Right renal cortex interstitium (tissue), 3 donors: Measurements from ENCODE around the gene CEP57. TPM values are rescaled to one million over a fixed set of nuclear protein-coding genes. Genes with fewer than 3 reads are reported as not detected.
A peak's percentile ranks its signal among the peaks of the same experiment; 100 is the strongest.

ENCODE experiments used
- DNase-seq, 3 donors: peaks; one replicate each; pipeline ENCODE4 v3.0.0-alpha.2; 2013; ENCODE audit warnings: low read depth in 3 of 3, low spot score in 2 of 3
- polyA plus RNA-seq, 3 donors: library from polyadenylated mRNA; unstranded; fragments of 120-200 nt; gene quantifications; one replicate each; pipeline ENCODE4 v1.2.1, GENCODE V29; 2013; ENCODE audit not compliant: insufficient read length in 3 of 3

The CEP57 gene
- 10 to 100 TPM; 78.6 to 88.6 (median 87.3) TPM for polyA plus RNA-seq

- peak; percentile 96 to 99 (median 98) for DNase-seq
Observed at GRCh38 chr11:95790123-95790932, at the start of gene CEP57. TSS of gene CEP57 (plus strand) at chr11:95790498. CDS start at chr11:95790699, 201 bp downstream.

DNA sequence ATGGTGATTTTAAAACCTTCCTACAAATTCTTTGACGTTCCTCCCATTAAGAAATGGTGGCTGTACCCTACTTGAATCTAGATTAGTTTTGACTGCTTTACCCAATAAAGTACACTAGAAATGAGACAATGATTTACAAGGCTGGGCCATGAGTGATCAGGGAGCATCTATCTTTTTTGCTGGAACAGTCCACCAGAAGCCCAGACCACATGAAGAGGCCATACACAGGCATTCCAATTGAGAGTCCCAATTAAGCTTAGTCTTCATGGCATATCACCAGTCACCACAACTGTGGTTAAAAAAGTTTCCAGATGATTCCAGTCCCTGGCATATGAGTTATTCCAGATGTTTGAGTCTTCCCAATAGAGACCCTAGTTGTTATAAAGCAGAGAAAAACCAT is 40.2 kb upstream of the CEP57 start:
- no peak for DNase-seq

DNA sequence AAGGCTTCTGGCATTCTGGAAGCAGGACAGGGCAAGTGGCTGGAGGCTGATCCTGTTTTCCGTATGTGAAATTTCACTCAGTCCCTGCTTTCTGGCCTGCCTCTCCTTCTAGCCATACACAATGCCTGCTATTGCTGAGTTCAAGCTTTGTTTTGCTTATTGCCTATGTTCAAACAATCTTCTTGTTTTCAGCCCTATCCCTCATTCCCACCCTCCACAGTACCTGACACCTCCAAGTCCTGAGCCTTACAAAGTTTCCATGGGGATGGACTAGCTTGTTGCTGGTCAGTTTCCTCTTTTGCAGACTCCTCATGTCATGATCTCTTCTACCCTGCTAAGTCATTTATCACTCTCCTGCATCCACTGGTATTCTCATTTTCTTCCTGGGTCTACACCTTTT is 38.8 kb upstream of the CEP57 start:
- no peak for DNase-seq

DNA sequence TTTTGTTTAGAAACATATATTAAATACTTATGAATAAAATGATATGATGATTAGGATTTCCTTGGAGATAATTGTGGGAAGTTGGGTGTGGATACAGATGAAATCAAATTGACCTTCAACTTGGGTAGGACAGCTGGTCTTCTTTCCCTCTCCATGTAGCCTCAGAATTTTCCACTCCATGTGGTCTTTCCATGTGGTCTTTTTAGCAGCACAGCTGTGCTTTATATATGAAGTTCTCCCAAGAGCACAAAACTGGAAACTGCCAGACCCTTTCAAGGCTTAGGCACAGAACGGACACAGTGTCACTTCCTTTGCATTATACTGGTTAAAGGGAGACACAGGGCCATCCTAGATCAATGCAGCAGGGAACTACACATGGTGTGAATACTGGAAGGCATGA is 29.4 kb upstream of the CEP57 start:
- no peak for DNase-seq

- DNase-seq = no peak
Observed at GRCh38 chr11:95762534-95762933, 27.8 kb upstream of the CEP57 start.

GRCh38 chr11:95764267-95764898 is 25.9 kb upstream of the CEP57 start:
- DNase-seq = peak in 2 of 3 donors; percentile 32 to 43

DNA sequence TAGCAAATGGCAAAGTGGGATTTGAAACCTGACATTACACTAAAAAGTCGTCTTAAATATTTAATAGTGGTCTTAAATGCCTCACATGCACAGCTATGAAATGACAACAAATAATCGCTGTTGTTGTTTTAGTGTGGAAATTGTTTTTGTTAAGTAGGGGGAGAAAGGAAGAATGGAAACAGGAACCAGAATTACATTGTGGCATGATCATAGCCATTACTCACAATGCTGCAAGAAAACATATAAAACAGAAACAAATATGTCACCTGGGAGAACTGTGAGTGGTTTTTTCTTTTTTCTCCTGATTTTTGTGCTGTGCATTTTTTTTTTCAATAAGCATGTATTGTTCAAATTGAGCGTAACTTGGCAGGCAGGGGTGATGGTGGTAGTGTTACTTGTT is 23.6 kb upstream of the CEP57 start:
- DNase-seq = no peak

DNA sequence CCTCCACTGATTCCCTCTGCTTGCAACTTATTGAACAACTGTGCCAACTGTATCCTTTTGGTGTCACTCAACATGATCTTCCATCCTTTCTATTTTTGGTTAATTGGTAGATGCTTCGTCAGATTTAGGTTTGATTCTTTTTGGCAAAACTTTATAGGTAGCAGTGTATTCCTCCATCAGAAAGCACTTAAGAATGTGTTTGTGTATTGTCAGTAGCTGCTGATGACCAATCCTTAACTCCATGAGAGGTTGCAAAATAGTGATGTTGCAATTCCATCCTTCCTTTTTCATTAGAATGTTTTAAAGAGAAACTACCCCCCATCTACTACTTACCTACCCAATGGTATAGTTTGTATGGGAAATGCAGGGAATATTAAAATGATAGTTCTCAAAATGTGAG is 22.8 kb upstream of the CEP57 start:
- no peak for DNase-seq

DNA sequence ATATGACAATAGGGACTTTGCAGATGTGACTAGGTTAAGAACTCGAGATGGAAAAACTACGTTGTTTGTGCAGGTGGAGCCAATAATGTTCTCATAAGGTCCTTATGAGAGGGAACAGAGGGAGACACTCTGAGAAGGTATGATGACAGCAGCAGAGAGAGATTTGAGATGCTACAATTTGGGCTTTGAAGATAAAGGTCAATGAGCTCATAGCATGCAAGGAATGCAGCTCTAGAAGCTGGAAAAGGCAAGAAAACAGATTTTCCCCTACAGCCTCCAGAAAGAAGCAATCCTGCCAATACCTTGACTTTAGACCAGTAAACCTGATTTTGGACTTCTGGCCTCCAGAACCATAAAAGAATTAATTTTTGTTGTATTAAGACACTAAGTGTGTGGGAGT is 21.8 kb upstream of the CEP57 start:
- no peak for DNase-seq

GRCh38 chr11:95776859-95777258 is 13.4 kb upstream of the CEP57 start:
- no peak for DNase-seq

DNA sequence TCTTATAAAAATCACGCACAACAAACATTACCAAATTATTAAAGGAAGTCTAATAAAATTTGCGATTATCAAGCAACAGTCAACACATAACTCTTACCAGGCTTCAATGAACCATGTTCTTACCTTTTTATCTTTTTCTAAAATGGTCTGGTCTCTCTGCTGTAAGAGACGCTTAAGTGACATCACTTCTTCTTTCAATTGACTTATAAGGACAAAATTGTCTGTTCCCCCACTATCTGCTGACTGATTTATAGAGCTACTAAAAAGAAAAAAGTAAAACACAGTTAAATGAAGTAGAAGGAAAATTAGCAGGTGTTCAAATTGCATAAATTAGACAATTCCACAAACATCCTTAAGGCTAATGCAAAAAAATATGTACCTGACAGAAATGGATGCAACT is 11.6 kb upstream of the CEP57 start:
- DNase-seq = no peak

DNA sequence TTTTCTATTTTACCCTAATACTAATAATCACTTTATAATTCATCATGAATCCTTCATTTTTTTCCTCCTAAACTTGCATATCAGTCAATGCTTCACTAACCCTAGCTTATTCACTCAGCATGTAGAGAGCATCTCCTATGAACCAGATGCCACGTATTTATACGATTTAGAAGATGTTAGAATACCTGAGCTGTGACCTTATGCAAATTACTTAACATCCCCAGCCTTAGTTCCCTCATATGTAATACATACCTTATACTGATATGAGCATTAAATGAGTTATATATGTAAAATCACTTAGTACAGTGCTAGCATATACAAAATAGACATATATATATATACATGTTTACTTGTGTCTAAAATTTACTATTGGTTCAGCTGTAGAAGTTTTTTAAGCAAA is 9.8 kb upstream of the CEP57 start:
- DNase-seq = no peak

GRCh38 chr11:95788921-95789505 is 1.3 kb upstream of the CEP57 start:
- peak in 1 of 3 donors; percentile 36 for DNase-seq

DNA sequence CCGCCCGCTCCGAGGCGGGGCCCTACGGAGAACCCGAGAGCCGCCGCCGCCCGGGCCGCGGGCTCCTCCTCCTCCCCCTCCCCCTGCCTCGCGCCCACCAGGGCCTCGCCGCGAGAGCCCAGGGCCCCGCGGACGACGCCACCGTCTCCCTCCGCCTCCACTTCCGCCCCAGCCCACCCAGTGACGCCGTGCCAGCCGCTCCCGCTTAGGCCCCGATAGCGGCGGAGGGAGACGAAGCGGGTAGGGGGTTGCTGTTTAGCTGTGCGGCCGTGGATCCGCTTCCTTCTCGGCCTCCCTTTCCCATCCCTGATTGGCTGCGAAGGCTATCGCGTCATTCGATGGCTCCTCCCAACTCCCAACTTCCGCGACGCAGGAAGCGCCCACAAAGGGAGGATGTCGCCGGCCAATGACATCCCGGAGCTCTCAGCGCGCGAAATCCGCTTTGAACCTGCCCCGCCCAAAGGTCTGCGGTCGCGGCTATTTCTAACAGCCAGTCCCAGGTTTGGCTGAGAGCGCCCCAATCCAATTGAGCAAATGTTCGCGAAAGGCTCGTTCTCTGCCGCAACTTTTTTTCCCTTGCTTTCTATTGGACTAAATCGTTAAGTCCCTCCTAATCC is 684 bp upstream of the CEP57 start, which contains the start of gene FAM76B:
Gene FAM76B, minus strand, starts transcription at position 277 of the 617 bp plus-strand sequence. CDS start 304 bp downstream, outside the sequence.
- DNase-seq = peak; percentile 98 to 99 (median 98)

GRCh38 chr11:95790933-95791708 is 823 bp downstream of the CEP57 start:
- DNase-seq = peak in 2 of 3 donors; percentile 48 to 58

DNA sequence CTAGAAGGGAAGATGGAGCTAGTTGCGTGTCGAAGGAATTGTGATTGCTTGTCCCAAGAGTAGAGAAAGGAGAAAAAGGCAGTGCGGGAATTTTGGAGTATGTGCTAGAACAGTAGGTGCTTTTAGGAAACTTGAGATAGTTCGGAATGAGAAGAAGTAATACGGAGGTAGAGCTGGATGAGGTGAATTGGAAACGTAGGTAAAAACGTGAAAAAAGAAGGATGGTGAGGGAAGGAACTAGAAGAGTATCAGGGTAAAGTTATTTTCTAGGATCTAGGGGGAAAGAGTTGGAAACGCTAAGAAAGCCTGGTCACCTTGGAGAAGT is 1.4 kb downstream of the CEP57 start:
- peak in 1 of 3 donors; percentile 6 for DNase-seq

GRCh38 chr11:95792200-95792599 is 1.9 kb downstream of the CEP57 start:
- no peak for DNase-seq

DNA sequence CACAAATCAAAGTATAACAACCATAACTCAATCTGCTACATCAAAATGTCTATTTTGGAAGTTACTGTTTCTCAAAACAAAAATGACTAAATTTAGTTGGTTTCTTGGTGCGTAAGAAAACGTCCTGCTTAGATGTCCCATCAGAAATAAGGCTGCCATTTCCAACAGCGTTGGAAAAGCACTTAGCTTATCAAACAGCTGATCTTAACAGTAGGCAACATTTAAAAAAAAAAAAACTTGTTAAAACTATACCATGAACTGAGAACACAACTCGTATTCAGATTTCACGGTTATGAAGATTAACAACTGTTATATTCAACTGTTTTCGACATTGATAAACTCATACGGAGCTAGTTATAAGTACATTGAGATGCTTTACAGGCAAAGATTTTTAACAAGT is 2.4 kb downstream of the CEP57 start:
- no peak for DNase-seq

DNA sequence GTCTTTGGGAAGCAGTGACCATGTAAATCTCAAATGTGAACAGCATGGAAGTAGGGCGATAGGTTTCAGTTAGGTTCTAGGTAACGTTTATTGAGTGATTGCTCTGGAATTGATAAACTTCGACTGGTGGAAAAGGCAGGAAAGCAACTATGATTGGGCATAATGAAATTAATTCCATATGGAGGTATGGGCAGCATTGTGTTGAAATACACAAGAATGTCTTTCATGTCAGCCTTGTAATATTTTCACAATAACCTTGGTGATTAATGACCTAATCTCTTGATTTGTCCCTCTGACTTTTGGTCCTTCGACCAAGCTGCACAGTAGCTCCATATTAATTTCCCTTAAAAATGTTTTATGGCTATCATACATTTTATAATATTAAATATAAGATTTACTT is 2.8 kb downstream of the CEP57 start:
- DNase-seq = no peak

DNA sequence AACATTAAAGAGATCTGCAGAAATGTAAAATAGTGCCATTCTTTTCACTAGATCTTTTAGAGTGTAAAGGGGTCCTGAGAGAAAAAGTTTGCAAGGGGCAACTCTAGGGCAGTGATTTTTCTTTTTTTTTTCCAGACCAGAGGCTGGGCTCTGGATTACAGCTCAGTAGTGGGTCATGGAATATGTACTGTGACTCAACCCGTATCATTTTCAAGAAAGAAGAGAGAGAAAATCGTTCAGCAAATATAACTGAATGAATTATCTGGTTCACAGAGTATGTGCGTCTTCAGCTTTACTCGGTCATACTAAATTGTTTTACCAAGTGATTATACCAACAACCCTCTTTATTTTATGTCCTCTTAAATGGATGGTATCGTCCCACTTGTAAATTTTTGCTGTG is 3.8 kb downstream of the CEP57 start:
- DNase-seq = no peak
